Endodermal cell (in vitro differentiated cells): ENCODE data around the gene INCENP. TPM values are rescaled to one million over a fixed set of nuclear protein-coding genes. Genes with fewer than 3 reads are reported as not detected.

Experiments used
- DNase-seq: peaks from one replicate; pipeline ENCODE4 v3.0.0-alpha.2; 2017
- H3K27ac ChIP-seq: 2 replicates; pipeline ENCODE4 v1.5.1; 2013; ENCODE audit warnings: mild to moderate bottlenecking, low read depth, low read length, moderate library complexity
- H3K27me3 ChIP-seq: 2 replicates; pipeline ENCODE4 v1.6.1; 2013; ENCODE audit warnings: mild to moderate bottlenecking, low read length, moderate library complexity; ENCODE audit not compliant: insufficient read depth, control insufficient read depth, poor library complexity, severe bottlenecking
- H3K36me3 ChIP-seq: 2 replicates; pipeline ENCODE4 v1.7.0; 2013; ENCODE audit warnings: mild to moderate bottlenecking, low read length, moderate library complexity; ENCODE audit not compliant: control insufficient read depth, insufficient read depth
- H3K4me1 ChIP-seq: one replicate; pipeline ENCODE4 v1.7.0; 2013; ENCODE audit warnings: low read length; ENCODE audit not compliant: control insufficient read depth, insufficient read depth
- H3K4me3 ChIP-seq: 2 replicates; pipeline ENCODE4 v1.5.1; 2013; ENCODE audit warnings: mild to moderate bottlenecking, low read length, moderate library complexity
- H3K9ac ChIP-seq: 2 replicates; pipeline ENCODE4 v1.6.1; 2013; ENCODE audit warnings: mild to moderate bottlenecking, low read length, moderate library complexity; ENCODE audit not compliant: poor library complexity, severe bottlenecking; ENCODE audit errors: extremely low read depth
- H3K9me3 ChIP-seq: 2 replicates; pipeline ENCODE4 v1.6.1; 2013; ENCODE audit warnings: mild to moderate bottlenecking, low read length, moderate library complexity; ENCODE audit not compliant: control insufficient read depth
- H3K27ac Mint-ChIP-seq: 2 replicates; pipeline ENCODE4 v1.8.0; 2020; ENCODE audit warnings: mixed read lengths
- H3K27me3 Mint-ChIP-seq: 2 replicates; pipeline ENCODE4 v1.8.0; 2021; ENCODE audit warnings: mild to moderate bottlenecking, mixed read lengths; ENCODE audit not compliant: insufficient read depth
- H3K36me3 Mint-ChIP-seq: 2 replicates; pipeline ENCODE4 v1.8.0; 2020; ENCODE audit warnings: low read depth, mixed read lengths
- H3K4me1 Mint-ChIP-seq: 2 replicates; pipeline ENCODE4 v1.8.0; 2020; ENCODE audit warnings: mixed read lengths
- H3K4me3 Mint-ChIP-seq: 2 replicates; pipeline ENCODE4 v1.8.0; 2020; ENCODE audit warnings: mild to moderate bottlenecking, moderate library complexity, mixed read lengths
- H3K9me3 Mint-ChIP-seq: 2 replicates; pipeline ENCODE4 v1.8.0; 2020; ENCODE audit warnings: mild to moderate bottlenecking, mixed read lengths
- CTCF ChIP-seq: fragments of 200-600 bp; sonication (generic); conservative IDR thresholded peaks from 2 replicates; pipeline ENCODE4 v1.5.0; 2021; ENCODE audit warnings: antibody characterized with exemption, mild to moderate bottlenecking
- WGBS, 2 experiments: methylation state at CpG; one replicate each; pipeline versions ENCODE4 v1.1.5 to v1.1.7; 2013; ENCODE audit warnings: missing lambda C conversion rate in 2 of 2, mixed read lengths in 1 of 2; ENCODE audit not compliant: insufficient coverage in 1 of 2, insufficient read length in 1 of 2; 5-methylcytosine and 5-hydroxymethylcytosine counted together
- total RNA-seq, 2 donors: library from RNA; stranded (reverse); fragmentation: NEBNext Ultra II Directional in 1 of 2; extraction: Animal tissue kit (Norgen Biotek cat#: 25700) in 1 of 2; gene quantifications; 2 replicates in 1 of 2; 3 replicates in 1 of 2; pipeline ENCODE4 v1.2.1, GENCODE V29; 2021

The INCENP gene
- total RNA-seq, 2 donors from 2014 or later = 58.1 to 115 TPM

GRCh38 chr11:62130283-62131169 lies 6.7 kb downstream of the INCENP start:
- no peak overlapping the region for H3K4me3 Mint-ChIP-seq
- peak; percentile 55 for DNase-seq
- peaks cover 4% of the 10 kb centered on the region for H3K4me1 ChIP-seq
- peaks cover 6% of the 10 kb centered on the region for H3K4me1 Mint-ChIP-seq
- TF ChIP-seq CTCF = no peak
- peaks cover 62% of the 10 kb centered on the region for H3K36me3 ChIP-seq
- peaks cover 48% of the 10 kb centered on the region for H3K36me3 Mint-ChIP-seq
- no peaks in the 10 kb centered on the region for H3K27me3 ChIP-seq
- 96% methylated on average over 26 to 34 of the region's 34 CpGs for WGBS, 2 experiments
- H3K27ac ChIP-seq = no peak overlapping the region
- H3K9me3 Mint-ChIP-seq = no peaks in the 10 kb centered on the region
- H3K9ac ChIP-seq = no peak overlapping the region
- H3K4me3 ChIP-seq = no peak overlapping the region
- no peaks in the 10 kb centered on the region for H3K9me3 ChIP-seq
- no peaks in the 10 kb centered on the region for H3K27me3 Mint-ChIP-seq
- no peak overlapping the region for H3K27ac Mint-ChIP-seq

- no peak overlapping the region for H3K4me3 ChIP-seq
- DNase-seq = no peak
- H3K36me3 Mint-ChIP-seq = peaks cover 52% of the 10 kb centered on the region
- H3K4me1 ChIP-seq = no peaks in the 10 kb centered on the region
- H3K4me3 Mint-ChIP-seq = no peak overlapping the region
- H3K36me3 ChIP-seq = peaks cover 62% of the 10 kb centered on the region
- H3K9me3 ChIP-seq = no peaks in the 10 kb centered on the region
- H3K9ac ChIP-seq = no peak overlapping the region
- no peaks in the 10 kb centered on the region for H3K27me3 Mint-ChIP-seq
- no peaks in the 10 kb centered on the region for H3K9me3 Mint-ChIP-seq
- no peak overlapping the region for H3K27ac Mint-ChIP-seq
- no peak overlapping the region for H3K27ac ChIP-seq
- H3K4me1 Mint-ChIP-seq = peaks cover 1% of the 10 kb centered on the region
- H3K27me3 ChIP-seq = no peaks in the 10 kb centered on the region
- TF ChIP-seq CTCF = no peak
- 95 to 100% methylated on average over 2 to 6 of the region's 6 CpGs for WGBS, 2 experiments
These were observed 7.3 kb downstream of the INCENP start for GRCh38 chr11:62131170-62131464.

GRCh38 chr11:62132191-62132590 lies 8.4 kb downstream of the INCENP start:
- no peak overlapping the region for H3K4me3 Mint-ChIP-seq
- no peaks in the 10 kb centered on the region for H3K9me3 Mint-ChIP-seq
- Histone ChIP-seq H3K9ac (no peak overlapping the region), H3K36me3 (peaks cover 62% of the 10 kb centered on the region), H3K4me3 (no peak overlapping the region), H3K4me1 (no peaks in the 10 kb centered on the region), H3K27ac (no peak overlapping the region), H3K27me3 (no peaks in the 10 kb centered on the region), H3K9me3 (no peaks in the 10 kb centered on the region)
- 96 to 98% methylated on average over 5 to 6 of the region's 6 CpGs for WGBS, 2 experiments
- peaks cover 57% of the 10 kb centered on the region for H3K36me3 Mint-ChIP-seq
- no peaks in the 10 kb centered on the region for H3K27me3 Mint-ChIP-seq
- no peak for TF ChIP-seq CTCF
- H3K27ac Mint-ChIP-seq = no peak overlapping the region
- H3K4me1 Mint-ChIP-seq = peaks cover 1% of the 10 kb centered on the region
- DNase-seq = no peak
